GM18508 (cell line): ENCODE data around the gene ABCA10.
A peak's percentile ranks its signal among the peaks of the same experiment; 100 is the strongest.
"Not testable (repeated sequence)": the region's sequence is repeated elsewhere in the genome, so short reads cannot be mapped to it uniquely, and the experiment has no call there.

Experiments
- ATAC-seq: cut with Tn5 transposase; IDR thresholded peaks from one replicate; pipeline ENCODE4 v1.9.1; 2021; ENCODE audit warnings: moderate number of reproducible peaks; ENCODE audit not compliant: insufficient read depth, unreplicated experiment

The ABCA10 gene, protein sequence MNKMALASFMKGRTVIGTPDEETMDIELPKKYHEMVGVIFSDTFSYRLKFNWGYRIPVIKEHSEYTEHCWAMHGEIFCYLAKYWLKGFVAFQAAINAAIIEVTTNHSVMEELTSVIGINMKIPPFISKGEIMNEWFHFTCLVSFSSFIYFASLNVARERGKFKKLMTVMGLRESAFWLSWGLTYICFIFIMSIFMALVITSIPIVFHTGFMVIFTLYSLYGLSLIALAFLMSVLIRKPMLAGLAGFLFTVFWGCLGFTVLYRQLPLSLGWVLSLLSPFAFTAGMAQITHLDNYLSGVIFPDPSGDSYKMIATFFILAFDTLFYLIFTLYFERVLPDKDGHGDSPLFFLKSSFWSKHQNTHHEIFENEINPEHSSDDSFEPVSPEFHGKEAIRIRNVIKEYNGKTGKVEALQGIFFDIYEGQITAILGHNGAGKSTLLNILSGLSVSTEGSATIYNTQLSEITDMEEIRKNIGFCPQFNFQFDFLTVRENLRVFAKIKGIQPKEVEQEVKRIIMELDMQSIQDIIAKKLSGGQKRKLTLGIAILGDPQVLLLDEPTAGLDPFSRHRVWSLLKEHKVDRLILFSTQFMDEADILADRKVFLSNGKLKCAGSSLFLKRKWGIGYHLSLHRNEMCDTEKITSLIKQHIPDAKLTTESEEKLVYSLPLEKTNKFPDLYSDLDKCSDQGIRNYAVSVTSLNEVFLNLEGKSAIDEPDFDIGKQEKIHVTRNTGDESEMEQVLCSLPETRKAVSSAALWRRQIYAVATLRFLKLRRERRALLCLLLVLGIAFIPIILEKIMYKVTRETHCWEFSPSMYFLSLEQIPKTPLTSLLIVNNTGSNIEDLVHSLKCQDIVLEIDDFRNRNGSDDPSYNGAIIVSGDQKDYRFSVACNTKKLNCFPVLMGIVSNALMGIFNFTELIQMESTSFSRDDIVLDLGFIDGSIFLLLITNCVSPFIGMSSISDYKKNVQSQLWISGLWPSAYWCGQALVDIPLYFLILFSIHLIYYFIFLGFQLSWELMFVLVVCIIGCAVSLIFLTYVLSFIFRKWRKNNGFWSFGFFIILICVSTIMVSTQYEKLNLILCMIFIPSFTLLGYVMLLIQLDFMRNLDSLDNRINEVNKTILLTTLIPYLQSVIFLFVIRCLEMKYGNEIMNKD (N-terminal part only)

GRCh38 chr17:69228576-69228975 lies at the start of gene ABCA10:
Gene ABCA10, minus strand, starts transcription at chr17:69228824. Its CDS starts 3,466 bp downstream, at chr17:69225358.
- no peak for ATAC-seq

GRCh38 chr17:69276279-69276678 lies 47.7 kb upstream of the ABCA10 start:
- not testable (repeated sequence) for ATAC-seq

DNA sequence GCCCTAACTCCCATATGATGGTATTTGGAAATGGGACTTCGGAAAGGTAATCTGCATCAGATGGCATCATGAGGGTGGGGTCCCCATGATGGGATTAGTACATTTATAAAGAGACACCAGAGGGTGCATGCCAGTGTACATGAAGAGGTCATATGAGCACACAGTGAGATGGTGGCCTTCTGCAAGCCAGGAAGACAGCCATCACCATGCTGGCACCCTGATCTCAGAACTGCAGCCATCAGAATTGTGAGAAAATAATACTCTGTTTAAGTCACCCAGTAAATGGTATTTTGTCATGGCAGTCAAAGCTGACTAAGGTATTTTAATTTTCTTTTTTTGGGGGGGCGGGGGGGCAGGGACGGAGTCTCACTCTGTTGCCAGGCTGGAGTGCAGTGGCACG lies 47.1 kb upstream of the ABCA10 start:
- no peak for ATAC-seq

DNA sequence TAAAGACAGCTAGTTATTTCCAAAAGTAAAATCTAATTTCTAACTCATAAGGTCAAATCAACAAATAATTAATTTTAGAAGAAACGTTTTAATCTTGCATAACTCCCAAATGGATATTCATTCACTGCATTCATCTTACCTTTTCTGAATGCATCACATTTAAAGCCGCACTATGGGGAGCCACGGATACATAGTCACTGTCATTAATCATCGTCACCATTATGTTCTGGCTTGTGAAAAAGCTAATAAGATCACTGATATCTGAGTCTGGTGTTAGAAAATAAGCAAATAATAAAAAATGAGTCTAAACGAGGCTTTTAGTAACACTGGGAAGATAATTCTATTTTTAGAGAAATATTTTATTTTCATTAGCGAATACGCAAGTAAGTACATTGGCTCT lies 42.4 kb upstream of the ABCA10 start:
- no peak for ATAC-seq

GRCh38 chr17:69269131-69269998 lies 40.7 kb upstream of the ABCA10 start:
- ATAC-seq, result no peak

DNA sequence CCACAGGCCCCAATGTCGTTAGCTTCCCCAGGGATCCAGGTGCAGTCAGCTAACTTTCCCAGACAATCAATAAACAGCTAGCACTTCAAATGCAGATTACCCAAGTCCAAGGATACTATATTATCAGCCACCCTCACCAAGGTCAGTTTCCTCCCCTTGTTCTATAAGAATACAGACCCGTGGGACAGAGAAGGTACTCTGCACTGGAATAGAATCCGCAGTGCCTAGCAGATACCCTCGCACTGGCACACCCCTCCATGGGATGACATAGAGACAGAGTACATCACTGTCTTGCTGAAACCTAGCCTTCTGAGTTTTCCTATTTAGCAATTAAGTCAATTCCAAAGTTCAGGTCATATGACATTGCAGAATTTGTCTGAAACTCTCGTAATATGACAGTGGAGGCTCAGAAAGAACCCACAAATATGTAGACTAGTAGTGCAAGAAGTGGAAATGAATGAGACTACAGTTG lies 40.0 kb upstream of the ABCA10 start:
- ATAC-seq, result no peak

- ATAC-seq, result no peak
Observed at GRCh38 chr17:69267219-69267618, 38.6 kb upstream of the ABCA10 start.

- no peak for ATAC-seq
Observed at GRCh38 chr17:69265873-69266272, 37.2 kb upstream of the ABCA10 start.

GRCh38 chr17:69254187-69254586 lies 25.6 kb upstream of the ABCA10 start:
- ATAC-seq, result no peak

DNA sequence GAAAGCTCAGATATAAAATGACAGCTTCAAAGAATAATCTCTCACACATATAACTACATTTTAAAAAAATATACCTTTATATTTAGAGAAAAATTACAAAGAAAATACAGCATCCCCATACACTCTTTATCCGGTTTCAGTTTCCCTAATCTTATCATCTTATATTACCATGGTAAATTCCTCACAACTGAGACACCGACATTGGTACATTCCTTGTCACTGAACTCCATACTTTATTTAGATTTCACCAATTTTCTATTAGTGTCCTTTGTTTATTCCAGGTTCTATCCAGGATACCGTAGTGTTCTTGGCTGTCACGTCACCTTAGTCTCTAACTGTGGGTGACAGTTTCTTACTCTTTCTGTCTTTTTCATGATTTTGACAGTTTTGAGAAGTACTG lies 22.0 kb upstream of the ABCA10 start:
- ATAC-seq, result no peak

DNA sequence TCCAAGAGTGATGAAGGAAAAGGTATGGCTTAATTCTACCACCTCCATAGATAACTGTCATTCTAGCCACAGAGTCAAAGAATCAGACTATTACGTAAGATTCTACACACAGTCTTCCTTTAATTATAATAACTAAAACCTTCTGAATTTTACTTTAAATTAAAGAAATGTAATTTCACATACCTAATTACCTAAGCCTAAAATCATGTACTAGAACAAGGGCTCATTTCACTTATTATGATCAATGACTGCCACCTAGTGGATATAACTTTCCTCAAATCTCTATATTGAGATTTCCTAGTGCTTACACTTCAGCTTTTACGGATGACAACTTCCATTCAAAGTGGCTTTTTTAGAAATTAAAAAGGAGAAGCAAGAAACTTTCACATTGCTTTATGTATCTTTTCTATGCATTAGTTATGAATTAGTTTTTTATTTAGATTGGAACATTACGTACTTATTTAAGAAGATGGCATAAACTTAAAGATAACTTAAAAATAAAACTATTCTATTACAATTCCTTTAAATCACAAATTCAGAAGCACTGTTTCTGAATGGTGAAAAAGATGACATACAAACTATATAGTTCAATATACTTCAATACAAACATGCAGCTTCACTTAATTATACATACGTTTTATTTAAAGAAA lies 18.2 kb upstream of the ABCA10 start:
- no peak for ATAC-seq

- no peak for ATAC-seq
Observed at GRCh38 chr17:69246202-69246601, 17.6 kb upstream of the ABCA10 start.

- ATAC-seq, result no peak
Observed at GRCh38 chr17:69245617-69246016, 17.0 kb upstream of the ABCA10 start.

DNA sequence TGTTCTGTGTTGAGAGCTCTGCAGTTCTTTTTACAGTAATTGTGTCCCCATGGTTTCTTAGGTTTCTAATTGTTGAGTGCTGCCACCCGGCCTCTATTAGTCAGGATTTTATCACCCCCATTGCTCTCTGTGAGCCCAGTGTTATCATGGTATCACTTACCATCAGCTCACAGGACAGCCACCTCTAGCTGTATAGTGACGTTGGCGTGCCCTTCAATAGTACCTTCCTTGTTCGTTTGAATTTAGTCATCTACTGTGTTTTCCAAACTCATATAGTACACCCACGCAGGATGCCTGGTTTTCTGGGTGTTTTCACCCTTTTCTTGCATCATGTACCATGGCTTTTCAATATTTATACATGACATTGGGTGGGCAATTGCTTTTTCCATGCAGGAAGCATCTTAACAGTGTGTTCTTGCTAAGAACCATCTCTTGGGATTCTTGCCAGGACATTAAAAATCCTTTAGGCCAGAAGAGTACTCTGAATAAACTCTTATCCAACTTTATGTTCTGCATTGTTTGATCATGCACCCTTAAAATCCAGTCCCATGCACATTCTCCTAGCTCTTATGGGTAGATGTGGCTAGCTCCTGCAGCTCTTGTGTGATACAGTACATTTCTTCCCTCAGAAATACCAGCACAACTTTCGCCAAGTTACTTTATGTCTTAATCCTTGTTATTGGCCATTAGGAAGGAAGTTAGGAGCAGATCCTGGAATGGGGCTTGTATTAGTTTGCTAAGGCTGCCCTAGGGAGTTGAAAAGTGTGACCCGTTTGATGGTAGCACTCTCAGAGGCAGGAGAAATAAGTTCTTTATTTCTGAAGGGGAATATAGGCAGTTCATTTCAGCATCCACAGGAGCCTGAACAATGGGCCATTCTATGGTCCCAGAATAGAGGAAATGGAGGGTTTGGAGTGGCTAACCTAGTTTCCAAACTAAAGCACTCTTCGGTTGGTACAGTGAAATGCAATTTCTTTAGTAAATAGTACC lies 11.3 kb upstream of the ABCA10 start:
- ATAC-seq, result no peak

DNA sequence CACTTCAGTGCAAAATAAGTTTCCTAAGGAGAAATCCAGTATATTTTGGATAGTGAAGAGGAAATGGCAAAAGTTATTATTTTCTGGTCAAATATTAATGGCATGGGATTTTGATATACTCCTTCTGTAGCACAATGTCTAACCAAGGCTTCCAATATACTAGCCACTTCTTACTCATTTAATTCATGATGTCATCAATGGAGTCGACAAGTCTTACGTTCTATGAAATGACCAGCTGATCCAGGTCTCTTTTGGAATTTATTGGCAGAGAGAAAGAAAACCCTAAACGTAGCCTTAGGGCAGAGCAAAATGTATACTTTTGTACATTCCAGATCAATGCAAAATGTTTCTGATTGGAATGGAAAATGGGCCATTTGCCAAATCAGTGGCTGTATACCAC lies 8.3 kb upstream of the ABCA10 start:
- ATAC-seq, result no peak

DNA sequence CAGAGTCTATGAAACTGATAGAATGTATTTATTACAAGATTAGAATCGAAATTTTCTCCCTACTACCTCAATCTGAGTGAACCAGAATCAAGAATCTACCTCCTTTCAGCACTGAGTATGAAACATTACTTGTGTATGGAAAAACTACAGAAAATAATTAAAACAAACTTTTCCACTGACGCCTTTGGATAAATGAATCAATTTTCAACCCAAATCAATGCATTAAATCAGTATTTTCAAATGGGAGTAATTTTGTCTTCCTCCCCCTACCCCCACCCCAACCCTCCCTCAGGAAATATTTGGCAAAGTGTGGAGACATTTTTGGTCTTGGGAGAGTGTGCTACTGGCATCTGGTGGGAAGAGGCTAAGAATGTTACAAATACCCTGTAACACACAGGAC lies 7.8 kb upstream of the ABCA10 start:
- ATAC-seq, result no peak

GRCh38 chr17:69235338-69236058 lies 6.9 kb upstream of the ABCA10 start:
- ATAC-seq, result peak; percentile 79
